Activated CD8-positive, alpha-beta memory T cell treated with anti-CD3 and anti-CD28 coated beads, Interleukin-2, amount 50 U/mL, for 4 hours (primary cell): ENCODE results near the gene TSEN34.

Experiments used
- DNase-seq: peaks from one replicate; pipeline ENCODE4 v3.0.0-alpha.2; 2020

TSEN34 gene

GRCh38 chr19:54191011-54191810 is at the start of gene TSEN34:
Gene TSEN34, plus strand, starts transcription at chr19:54191308. Its CDS starts 57 bp downstream, at chr19:54191365.
- DNase-seq, result peak; percentile 86

DNA sequence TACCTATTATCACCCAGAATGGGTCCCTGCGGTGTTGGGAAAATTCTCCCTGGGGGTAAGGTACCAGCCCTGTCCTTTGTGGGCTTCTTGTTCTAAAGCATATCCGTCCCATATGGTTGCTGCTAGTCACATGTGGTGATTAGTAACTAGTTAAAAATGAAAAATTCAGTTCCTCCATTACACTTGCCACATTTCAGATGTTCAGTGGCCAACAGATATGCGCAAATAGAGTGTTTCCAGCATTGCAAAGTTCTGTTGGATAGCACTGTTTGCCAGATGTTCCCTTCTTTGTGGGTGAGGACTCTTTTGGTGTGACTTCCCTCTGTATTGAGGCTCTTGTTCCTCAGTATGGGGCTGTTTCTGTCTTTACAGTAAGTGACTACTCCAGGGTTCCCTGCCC is 49.8 kb upstream of the TSEN34 start:
- no peak for DNase-seq

GRCh38 chr19:54142166-54142780 is 48.8 kb upstream of the TSEN34 start:
- DNase-seq, result no peak

DNA sequence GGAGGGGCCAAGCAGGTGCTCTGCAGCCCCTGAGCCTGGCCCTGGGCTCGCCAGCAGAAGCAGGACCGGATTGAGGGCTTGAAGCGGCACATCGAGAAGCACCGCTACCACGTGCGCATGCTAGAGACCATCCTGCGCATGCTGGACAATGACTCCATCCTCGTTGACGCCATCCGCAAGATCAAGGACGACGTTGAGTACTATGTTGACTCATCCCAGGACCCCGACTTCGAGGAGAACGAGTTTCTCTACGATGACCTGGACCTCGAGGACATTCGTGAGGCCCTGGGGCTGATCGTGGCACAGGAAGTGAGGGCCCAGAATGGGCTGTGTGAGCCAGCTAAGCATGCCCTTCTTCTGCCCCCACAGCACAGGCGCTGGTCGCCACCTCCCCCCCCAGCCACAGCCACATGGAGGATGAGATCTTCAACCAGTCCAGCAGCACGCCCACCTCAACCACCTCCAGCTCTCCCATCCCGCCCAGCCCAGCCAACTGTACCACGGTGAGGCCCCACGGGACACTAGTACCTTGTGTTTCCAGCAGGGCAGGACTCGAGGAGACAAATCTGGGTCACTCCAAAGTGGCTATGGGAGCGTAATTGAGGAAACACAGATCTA is 45.5 kb upstream of the TSEN34 start:
- no peak for DNase-seq

DNA sequence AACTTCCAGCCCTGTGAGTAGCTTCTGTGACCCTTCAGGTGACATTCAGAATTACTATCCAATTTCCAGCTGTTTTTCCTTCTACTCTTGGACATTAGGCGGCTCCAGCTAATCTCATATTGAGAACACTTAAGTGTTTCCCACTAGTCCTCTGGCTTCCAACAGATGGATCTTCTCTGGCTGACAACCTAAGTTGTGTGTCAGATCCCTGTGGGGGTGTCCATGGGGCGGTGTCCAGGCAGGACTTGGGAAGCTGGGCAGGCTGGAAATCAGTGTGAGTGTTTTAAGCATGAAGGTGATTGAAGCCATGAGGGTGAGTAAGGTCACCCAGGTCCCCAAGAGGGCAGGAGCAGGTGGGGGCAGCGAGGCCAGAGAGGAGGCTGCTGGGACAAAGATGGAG is 43.4 kb upstream of the TSEN34 start:
- DNase-seq, result no peak

GRCh38 chr19:54148158-54148557 is 43.0 kb upstream of the TSEN34 start:
- DNase-seq, result no peak

DNA sequence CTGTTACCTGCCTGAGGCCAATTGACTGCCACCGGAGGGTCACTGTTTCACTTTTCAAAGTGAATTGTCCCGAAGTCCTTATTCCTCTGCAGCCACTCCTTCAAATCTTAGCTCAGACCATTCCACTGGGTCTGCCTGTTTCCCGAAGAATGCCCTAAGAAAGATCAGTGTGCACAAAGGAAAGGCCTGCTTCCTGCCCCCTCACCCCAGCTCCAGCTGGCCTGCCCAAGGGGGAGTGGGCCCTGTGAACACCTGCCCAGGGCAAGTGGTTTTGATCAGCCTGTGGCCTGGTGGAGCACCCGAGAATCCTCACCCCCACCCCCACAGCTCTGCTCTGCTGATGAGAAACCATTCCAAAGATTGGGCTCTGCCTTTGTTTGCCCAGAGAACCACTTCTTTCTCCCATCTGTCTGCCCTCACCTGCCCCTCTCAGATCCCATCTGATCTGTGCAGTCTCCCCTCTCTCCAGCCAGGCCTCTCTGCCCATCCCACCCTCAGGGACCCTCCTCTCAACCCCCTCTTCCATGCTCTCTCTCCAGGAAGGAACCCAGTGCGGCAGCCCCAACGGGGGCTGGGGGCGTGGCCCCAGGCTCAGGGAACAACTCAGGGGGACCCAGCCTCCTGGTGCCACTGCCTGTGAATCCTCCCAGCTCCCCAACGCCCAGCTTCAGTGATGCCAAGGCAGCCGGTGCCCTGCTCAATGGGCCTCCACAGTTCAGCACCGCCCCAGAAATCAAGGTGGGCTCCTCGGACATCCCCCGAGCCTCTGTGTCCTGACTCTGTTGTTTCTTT is 41.9 kb upstream of the TSEN34 start:
- no peak for DNase-seq

DNA sequence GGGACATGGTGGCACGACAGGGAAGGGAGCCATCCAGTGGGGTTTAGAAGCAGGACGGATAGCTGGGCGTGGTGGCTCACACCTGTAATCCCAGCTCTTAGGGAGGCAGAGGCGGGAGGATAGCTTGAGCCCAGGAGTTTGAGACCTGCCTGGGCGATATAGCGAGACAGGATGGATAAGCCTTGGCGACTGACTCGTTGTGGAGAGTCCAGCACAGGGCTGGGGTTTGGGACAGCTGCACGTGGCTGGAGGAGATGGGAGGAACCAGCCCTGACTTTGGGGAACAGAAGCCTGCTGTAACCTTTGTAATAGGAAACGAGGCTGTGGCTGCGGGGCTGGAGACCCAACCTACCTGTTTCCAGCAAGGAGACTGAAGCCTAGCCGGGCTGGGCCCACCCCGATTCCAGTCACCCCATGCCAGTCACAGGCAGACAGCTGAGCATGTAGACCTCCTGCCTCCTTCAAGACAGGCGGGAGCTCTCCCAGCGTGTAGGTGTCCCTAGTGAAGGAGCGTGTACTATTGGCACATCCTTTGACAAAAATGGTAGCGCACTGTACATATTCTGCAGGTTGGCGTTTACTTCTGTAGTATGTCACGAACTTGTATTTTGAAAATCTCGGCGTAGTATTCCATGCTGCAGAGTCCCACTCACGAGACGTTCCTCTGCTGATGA is 39.6 kb upstream of the TSEN34 start:
- DNase-seq, result no peak

DNA sequence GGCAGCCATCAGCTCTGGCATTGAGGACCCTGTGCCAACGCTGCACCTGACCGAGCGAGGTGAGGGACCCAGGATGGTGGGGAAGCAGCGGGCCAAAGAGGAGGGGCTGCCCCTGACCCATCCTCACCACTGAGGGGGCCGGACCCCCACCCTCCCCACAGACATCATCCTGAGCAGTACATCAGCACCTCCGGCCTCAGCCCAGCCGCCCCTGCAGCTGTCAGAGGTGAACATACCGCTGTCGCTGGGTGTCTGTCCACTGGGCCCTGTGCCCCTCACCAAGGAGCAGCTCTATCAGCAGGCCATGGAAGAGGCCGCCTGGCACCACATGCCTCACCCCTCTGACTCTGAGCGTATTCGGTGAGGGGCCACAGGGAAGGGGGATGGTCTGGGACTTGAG is 38.8 kb upstream of the TSEN34 start:
- no peak for DNase-seq

- no peak for DNase-seq
Measured at GRCh38 chr19:54152878-54153524, 38.1 kb upstream of the TSEN34 start.

DNA sequence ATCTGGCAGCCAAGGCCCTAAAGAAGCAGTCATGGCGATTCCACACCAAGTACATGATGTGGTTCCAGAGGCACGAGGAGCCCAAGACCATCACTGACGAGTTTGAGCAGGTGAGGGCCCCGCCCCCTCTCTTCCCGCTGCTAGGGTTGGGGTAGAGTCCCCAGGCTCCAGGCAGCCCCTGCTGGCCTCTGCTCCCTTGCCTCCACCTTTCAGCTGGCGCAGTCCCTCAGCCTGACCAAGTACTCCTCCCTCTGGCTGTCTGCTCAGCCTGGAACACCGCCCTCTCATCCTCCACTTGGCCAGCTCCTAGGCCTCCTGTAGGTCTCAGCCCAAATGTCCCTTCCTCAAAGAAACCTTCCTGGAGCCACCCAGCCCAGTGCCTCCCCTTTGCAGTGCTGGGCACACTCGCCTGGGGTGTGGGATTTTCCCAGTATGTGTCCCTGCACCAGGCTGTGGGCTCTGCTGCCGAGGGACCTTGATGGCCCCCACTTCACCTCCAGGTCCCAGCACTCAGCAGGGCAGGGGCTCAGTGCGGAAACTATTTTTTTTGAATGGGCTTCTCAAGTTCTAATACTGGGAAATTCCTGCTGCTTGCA is 37.3 kb upstream of the TSEN34 start:
- DNase-seq, result no peak

DNA sequence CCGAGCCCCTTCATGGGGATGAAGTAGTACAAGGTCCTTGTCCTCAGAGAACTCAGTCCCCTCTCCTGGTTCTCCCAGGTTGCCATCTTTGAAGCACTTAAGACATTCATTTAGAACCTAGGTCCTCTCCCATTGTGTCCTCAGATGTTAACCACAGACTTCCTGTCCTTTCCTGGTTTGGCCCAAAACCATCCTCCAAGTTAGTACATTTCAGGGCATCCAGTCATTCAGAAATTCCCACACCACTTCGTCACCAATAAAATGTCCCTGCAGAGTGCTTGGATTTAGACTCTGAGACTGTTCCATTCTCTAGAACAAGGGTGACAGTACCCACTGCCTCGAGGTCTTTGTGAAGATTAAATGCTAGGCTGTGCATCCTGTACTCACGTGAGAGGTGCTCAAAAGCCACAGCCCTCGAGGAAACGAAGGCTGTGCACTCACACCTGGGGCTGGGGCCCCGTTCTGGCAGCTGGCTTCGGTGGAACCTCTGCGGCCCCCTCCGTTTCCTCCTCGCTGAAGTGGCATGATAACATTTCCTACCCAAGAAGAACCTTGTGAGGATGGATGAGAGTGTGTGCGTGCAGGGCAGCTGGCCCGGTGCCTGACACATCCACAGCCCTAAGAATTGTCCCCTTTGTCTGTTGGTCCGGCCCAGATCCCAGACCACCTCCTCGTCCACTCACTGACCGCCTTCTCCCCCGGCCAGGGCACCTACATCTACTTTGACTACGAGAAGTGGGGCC is 36.3 kb upstream of the TSEN34 start:
- no peak for DNase-seq

- DNase-seq, result no peak
Measured at GRCh38 chr19:54155694-54156093, 35.4 kb upstream of the TSEN34 start.

DNA sequence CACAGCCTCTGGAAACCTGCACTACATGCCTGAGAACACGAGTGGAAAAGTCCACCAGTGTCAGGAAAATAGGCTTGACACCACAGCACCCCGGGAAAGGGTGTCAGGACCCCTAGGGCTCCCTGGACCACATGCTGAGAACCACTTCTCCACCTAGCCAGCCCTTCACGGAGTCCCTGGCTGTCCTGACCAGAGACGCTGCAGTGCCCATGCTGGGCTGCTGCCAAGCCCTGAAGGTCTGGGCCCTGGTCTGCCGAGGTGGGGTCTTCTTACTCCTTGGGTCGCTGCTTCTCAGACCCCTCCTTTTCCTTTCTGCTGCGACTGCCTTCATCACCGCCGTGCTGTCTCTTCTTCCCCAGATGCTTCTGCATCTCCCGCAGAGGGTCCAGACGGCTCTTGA is 34.6 kb upstream of the TSEN34 start:
- no peak for DNase-seq

GRCh38 chr19:54156953-54157352 is 34.2 kb upstream of the TSEN34 start:
- no peak for DNase-seq

GRCh38 chr19:54158812-54159351 is 32.2 kb upstream of the TSEN34 start:
- DNase-seq, result no peak

- peak; percentile 96 for DNase-seq
Measured at GRCh38 chr19:54159352-54160181, 31.5 kb upstream of the TSEN34 start, which contains the start of gene LENG1. Gene LENG1, minus strand, starts transcription at chr19:54159721. Its CDS starts 26 bp downstream, at chr19:54159695.

GRCh38 chr19:54160182-54160811 is 30.8 kb upstream of the TSEN34 start:
- DNase-seq, result no peak

GRCh38 chr19:54160854-54161253 is 30.3 kb upstream of the TSEN34 start:
- DNase-seq, result no peak
